NCI-H82 (cell line): Measurements from ENCODE around the gene ENTPD6.

Experiments
- DNase-seq: peaks from one replicate; lab custom pipeline; 2025; lab: John Stamatoyannopoulos, UW

The ENTPD6 gene

DNA sequence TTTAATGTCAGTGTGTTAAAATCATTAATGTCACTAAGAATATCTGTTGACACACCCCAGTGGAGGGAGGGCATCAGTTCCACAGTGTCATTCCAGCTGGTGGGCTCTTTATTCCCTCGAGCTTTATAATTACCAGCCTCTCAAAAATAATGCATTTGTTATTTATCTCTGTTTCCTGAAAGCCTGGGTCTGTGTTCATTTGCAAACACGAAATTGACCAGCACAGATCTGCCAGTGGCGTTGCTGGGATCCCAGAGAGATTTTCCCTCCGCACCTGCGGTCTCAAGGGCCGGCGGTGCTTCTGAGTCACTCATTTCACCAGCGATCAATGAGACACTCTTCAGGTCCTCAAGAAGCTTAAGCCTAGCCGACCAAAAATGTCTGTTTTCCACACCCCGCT is 46.7 kb downstream of the ENTPD6 start:
- DNase-seq = peak; percentile 64

DNA sequence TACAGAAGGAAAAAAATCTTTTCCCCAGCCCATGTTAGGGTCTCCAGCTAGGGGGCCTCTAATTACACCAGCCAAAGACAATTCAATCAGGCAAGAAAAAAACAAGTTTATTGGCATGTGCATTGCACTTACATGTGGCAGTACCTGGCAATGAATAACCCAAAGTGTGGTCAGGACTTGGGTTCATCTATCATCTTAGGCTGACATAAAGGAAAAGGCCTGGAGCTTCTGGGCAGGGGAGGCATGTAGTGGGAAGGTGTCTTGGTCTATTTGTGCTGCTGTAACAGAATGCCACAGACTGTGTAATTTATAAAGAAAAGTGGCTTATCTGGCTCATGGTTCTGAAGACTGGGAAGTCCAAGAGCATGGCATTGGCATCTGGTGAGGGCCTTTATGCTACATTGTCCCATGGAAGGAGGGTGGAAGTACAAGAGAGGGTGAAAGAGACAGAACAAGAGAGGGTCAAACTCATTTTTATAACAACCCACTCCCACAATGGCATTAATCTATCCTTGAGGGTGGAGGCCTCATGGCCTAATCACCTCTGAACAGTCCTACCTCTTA is 48.0 kb downstream of the ENTPD6 start:
- DNase-seq = no peak

DNA sequence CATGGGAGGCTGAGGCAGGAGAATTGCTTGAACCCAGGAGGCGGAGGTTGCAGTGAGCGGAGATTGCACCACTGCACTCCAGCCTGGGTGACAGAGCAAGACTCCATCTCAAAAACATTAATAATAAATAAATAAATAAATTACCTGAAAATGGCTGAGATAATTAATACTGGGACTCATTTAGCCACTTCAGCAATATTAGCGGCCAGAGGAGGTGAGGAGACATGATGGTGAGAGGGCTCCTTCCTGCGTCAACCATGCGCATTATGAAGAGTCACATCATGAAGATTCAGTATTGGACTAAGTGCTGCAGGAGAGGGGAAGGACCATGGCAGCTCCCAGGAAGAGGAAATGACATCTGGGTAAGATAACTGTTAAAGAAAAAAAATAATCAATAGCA is 49.5 kb downstream of the ENTPD6 start:
- DNase-seq = no peak

DNA sequence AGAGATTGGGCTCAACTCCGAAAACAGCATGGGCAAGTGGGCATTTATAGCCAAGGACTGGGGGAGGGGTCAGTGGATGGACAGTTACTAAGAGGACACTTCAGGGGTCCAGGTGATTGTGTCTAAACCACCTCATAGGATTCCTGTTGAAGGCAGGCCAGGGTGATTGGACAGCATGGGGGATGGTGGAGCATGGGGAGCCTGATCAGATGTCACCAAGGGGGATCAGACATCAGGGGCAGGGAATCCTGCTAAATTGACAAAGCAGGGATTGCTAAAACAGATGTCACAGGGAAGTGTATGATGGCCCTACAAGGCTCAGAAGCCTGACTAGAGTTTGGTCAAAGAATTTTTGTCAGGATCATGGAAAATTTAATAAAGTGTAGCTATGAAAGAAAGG is 49.9 kb downstream of the ENTPD6 start:
- DNase-seq = peak; percentile 90

DNA sequence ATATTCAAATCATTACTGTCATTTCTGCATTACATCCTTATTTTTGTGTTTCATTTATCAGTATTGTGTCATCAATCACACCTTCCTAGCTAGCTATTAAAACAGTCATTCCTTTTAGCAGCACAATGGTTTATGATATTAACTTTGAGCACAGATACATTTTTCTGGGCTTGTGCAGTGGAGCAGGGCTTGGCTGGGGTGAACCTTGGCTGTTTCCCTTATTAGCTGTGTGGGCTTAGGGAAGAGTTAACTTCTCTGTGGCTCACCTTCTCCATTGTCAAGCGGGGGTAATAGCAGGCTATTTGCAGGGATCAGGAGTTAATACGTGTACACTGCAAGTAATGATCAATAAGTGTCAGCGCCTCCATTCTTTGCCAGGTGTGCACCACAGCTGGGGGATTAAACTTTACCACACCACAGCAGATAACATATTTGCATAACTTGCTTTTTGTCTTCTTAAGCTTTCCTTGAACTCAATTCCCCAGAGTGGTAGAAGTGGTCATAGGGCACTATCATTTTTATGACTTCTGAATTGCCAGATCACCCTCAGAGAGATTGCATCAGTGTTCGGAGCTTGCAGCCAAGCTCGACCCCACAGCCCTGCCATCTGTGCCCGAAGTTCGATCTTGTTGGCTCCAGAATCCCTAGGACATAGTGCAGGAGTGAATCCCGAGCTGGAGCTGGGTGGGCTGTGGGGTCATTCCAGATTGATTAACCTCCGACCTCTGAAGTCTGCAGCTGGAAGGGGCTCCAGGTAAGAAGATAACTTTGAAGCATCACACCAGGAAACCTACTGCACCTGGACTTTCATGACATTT is 50.9 kb downstream of the ENTPD6 start:
- DNase-seq = peak; percentile 76

DNA sequence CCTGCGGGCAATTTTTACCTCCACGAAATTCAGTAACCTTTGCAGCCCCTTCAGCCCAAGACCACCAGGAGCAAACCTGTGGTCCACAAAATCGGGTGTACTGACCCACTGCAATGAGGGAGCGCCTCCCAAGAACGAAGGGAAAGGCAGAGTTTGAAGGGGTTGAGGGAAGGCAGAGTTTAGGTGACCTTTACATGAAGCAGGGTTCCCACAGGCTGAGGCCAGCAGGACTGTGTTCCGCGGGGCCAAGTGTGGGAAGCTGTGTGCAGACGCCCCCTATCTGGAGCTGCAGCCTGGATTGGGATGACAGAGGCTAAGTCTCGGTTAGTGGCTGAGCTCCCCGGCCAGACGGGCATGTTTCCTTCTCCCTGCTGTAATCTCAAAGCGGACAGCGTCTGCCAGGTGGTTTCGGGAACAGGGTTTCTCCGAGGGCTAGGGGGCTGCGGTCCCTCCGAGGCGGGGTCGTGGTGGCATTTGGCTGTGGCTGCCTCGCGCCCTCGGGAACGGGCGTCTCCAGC is 51.5 kb downstream of the ENTPD6 start:
- DNase-seq = peak; percentile 90

DNA sequence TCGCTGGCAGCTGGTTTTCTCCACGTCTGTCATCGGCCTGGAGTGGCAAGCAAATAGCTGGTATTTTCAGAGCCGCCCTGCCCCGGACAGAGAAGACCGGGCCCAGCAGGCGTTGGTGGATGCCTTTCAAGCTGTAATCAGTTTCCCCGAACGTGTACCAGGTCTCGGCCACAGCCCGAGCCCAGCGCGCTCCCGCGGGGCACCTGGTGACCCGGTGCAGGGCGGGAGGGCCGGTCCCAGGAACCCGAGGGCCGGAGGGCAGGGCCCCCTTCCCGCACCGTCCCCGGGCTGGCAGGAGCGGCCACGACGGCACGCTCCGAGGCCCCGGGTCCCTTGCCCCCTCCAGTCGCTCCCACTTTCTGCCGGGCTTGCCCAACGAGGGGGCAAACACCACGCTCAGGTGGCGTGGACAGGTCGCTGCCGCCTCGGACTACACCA is 52.0 kb downstream of the ENTPD6 start:
- no peak for DNase-seq

DNA sequence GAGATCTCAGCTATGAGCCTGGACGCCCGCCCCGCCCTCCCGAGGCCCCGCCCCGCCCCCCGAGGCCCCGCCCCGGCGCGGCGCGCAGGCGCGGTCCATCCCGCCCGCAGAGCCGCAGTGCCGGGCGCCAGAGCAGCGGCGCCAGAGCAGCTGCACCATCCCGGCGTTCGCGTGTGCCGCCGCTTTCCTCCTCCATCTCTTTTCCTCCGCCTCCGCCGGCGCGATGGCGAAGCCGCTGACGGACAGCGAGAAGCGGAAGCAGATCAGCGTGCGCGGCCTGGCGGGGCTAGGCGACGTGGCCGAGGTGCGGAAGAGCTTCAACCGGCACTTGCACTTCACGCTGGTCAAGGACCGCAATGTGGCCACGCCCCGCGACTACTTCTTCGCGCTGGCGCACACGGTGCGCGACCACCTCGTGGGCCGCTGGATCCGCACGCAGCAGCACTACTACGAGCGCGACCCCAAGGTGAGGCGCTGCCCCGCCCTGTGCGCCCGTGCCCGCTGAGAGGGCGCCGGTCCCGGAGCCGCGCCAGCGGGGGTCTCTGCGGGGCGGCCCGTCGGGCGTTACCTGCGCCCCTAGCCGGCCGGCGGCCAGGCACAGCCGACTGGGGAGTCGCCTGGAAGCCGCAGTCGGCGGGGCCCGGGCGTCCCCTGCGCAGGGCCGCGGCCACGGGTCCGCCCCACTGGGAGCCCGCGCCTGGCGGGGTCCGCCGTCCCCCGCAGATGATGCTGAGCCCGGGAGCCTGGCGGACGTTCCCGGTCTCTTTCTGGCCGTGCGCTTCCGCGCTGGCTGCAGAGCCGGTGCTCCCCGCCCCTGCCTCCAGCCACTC is 52.7 kb downstream of the ENTPD6 start, which contains the start of gene PYGB:
PYGB (plus strand) TSS at position 130 of the 830 bp plus-strand sequence; CDS start at position 224, 94 bp downstream.
- DNase-seq = peak; percentile 88

DNA sequence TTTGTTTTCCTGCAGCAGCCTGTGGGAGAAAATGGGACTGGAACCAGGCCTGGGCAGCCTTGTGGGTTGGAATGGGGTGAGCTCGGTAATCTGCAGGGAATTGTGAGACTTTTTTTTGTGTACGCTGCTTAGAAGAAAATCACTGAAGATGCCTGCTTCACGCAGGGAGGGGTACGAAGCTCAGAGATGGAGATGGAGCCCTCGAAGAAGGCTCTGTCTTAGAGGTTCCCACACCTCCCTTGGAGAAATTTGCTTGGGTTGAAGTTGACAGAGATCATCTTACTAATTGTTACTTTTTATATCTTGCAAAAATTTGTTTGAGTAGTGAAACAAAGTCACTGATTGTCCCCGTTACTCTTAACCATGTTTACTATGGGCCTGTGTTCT is 53.3 kb downstream of the ENTPD6 start:
- peak; percentile 48 for DNase-seq

DNA sequence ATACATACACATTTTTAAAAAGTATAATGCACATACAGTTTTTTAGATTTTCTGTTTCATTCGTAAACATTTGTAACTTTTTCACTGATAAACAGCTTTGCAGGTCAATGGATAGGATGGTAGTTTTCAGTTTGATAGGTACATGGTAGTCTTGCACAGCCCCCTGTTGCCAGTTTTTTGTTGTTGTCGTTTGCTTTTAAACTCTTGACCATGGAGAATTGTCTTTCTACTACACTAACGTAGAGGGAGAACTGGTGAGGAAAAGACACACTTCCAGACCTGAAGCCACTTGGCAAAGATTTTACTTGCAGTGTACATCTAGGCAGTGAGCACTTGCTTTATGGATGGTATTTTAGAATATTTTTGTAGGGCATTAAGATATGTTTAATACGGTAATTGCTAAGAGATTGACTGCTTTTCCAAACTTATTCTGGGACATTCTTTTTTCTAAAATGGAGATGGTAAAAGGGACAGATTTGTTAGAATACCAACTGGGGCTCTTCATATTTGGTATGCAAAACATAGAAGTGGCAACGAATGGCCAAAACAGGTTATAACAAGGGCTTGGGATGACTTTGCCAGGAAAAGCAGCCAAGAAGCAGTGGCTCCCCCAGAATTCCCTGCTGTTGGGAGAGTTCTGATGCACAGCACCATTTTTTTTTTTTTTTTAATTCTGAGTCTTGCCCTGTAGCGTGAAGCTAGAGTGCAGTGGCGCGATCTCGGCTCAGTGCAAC is 53.9 kb downstream of the ENTPD6 start:
- peak; percentile 28 for DNase-seq

DNA sequence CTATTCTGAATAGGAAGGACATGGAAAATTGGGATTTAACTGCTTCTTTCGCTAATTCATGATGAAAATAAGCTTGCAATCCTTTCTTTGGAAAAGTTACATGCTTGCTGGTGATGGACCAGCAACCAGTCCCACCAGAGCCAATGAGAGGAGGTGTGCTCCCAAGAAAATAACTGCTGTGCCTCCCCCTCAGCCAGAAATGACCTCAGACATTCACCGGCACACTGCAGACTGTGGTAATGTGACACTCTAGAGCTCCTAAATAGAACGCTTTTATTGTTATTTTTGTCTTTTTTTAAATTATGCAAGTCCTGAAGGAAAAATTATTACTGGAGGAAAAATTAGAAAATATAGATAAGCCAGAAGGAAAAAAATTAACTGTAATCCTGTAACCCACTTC is 55.0 kb downstream of the ENTPD6 start:
- DNase-seq = peak; percentile 62

DNA sequence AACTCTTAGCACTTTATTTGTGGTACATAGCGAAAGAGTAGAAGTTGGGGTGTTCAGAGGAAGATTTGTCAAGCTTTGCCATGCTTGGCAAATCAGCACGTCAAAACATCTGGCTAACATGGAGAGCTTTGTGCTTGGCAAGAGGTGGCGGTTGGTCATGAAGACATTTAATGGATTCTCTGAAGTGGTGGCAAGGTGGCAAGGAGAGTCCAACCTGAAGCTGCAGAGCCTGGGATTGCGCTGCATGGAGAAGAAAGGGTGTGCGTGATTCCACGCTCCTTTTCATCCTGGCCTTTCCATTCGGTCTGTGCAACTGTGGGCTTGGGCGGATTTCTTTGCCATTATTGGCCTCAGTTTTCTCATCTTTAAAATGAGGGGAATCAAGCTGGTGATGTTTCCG is 55.5 kb downstream of the ENTPD6 start:
- DNase-seq = peak; percentile 33

DNA sequence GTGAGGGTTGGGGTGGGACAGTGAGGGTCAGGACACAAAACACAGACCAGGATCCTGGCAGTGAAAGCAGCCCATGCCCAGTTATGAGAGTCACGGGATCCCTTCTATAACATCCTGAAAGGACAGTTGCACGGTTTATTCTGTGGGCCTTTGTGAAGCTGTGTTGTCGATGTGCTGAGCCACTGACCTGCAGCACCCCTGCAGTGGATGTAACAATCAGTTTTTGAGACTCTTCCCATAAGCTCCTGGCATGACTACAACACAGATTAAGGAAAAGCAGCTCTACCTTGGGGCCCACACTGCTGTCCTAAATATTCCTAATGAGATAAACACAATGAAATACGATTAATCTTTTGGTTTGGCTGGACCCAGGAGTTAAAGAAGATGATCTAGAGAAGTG is 56.0 kb downstream of the ENTPD6 start:
- DNase-seq = peak; percentile 95

DNA sequence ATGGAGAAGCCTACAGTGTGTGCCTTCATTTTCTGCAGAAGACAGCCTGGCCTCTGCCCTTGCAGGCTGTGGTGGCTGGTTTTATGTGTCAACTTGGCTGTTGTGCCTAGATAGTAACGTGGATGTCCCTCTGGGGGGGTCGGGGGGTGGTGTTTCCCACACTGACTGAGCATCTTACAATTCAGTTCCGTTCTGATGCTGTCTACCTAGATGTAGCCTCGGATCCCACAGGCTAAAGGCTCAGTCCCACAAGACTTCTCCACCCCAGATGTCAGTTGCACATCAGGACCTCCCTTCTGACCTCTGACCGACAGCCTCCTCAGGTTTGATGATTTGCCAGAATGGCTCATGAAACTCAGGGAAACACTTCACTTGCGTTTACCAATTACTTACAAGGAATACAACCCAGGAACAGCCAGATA is 56.7 kb downstream of the ENTPD6 start:
- DNase-seq = no peak

DNA sequence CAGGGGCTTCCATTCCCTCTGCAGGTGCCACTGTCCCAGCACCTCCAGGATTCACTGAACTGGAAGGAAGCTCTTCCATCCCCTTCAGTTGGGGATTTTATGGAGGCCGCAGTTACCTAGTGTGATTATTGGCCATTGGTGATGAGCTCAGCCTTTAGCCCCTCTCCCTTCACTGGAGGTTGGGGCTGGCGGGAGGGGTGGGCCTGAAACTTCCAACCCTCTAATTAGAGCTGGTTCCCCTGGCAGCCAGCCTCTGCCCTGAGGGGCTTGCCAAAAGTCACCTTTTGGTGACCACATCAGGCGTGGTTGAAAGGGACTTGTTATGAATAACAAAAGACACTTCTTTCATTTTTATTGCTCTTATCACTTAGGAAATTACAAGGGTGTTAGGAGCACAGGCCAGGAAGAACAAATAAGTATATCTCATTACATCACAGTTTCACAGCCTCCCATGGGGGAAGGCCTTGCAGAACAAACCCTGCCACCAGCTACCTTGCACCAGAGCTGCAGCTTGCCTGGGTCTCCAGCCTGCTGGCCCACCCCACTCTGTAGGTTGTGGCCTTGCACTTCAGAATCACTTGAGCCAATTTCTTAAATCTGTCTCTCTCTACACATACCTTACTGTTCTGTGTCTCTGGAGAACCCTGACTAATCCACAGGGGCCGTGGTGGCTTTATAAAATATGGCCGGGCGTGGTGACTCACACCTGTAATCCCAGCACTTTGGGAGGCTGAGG is 57.3 kb downstream of the ENTPD6 start:
- peak; percentile 40 for DNase-seq

DNA sequence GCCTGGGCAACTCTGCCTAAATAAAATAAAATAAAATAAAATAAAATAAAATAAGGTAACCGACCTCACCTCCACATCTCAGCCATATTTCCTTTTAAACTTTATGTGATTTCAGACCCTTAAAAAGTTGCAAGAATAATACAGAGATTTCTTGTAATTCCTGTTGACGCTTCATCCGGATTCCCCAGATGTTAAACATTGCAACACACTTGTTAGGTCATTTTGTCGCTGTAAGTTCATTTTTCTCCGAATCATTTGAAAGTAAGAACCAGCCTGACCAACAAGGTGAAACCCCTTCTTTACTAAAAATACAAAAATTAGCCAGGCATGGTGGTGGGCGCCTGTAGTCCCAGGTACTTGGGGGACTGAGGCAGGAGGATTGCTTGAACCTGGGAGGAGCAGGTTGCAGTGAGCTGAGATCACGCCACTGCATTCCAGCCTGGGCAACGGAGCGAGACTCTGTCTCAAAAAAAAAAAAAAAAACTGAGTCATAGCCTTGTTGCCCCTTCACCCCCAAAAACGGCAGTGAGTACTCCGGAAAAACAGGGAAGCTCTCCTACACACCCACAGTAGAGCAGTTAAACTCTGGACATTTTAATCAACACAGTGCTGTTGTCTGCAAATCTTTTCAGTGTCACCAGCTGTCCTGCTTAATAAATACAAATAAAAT is 58.2 kb downstream of the ENTPD6 start:
- no peak for DNase-seq

DNA sequence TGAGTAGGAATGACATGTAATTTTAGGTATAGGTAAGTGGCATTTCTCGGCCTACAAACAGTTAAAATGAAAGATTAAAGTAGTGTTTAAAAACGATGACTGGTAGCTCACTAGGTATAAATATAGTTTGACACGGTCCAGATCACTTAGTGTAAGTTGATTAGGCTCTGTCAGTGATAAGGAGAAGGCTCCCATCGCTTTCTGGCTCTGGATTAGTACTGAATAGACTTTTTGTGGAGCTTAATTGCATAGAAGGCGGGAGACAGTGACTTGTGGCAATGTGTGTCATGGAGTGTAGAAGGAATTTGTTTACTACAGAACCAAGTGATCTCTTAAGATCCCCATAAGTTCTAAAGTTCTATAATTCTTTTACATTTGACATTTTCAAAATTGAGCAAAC is 59.1 kb downstream of the ENTPD6 start:
- DNase-seq = peak; percentile 77

DNA sequence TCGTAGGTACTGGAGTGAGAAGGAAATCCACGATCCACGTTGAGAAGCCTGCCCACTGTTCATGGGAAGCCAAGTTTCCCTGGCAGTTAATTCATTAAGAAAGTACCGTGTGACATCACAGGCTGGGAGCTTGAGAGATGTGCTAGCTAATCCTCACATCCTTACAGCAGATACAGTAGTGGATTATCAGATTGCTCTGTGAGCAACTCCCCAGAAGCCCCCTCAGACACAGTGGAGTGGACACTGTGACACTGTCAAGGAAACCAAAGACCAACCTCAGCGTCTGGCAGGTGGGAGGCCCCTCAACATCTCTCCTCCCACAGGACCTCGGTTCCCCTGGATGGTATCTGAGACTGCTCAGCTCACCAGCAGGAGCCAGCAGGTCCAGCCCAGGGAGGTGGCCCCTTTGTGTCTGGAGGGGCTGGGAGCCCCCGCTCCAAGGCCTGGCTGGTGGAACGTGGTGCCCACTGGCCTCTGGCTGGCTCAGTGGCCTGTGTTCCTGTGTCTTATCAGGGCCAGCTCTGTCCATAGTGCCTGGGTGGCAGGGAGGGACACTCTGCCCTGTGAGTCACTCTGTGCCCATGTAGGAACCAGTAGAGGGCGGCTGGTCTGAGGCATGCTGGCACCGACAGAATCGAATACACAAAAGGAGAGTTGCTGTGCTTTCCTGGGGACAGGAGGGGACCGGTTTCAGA is 59.6 kb downstream of the ENTPD6 start:
- DNase-seq = peak; percentile 87

DNA sequence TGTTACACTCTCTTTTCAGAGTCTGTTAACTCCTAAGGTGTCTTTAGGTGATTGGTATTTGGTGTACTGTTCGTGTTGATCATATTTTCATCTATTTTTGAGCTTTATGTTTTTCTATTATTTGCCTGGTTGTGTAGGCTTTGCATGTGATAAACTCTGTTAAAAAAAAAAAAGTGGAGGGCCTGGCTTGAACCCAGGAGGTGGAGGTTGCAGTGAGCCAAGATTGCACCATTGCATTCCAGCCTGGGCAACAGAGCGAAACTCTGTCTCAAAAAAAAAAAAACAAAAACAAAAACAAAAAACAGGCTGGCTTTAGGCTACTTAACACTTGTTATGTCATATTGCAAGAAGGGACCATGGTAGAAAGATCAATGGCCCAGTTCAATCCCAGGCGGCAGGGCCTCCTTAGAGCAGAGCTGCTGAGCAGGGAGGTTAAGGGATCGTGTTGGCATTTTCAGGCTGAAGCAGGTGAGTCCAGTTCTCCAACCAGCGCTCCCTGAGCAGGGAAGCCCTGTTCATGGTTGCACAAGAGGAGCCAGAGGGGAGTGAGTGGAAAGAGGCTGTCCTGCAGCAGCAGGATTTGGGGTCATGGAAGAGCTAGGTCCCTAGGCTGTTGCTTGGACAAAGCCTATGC is 60.8 kb downstream of the ENTPD6 start:
- DNase-seq = no peak
